Psoas muscle (tissue), 8 donors: ENCODE results near the gene SLCO3A1. TPM values are rescaled to one million over a fixed set of nuclear protein-coding genes. Genes with fewer than 3 reads are reported as not detected.

Source experiments
- ATAC-seq, 4 donors: fragments of 200-7000 bp; cut with Tn5 transposase; one replicate each; pipeline ENCODE4 v1.9.1; 2020; ENCODE audit warnings: moderate library complexity in 3 of 4, mild to moderate bottlenecking in 2 of 4
- DNase-seq, 2 donors: peaks; one replicate each; pipeline ENCODE4 v3.0.0-alpha.2; 2020
- H3K27ac ChIP-seq: fragments of 200-600 bp; one replicate; pipeline ENCODE4 v1.8.0; 2022
- H3K27me3 ChIP-seq, 3 donors: fragments of 200-600 bp in 1 of 3; one replicate each; pipeline versions ENCODE4 v1.6.1 to v1.8.0; 2013 to 2022; ENCODE audit warnings: low read length in 2 of 3, mild to moderate bottlenecking in 2 of 3, moderate library complexity in 1 of 3; ENCODE audit not compliant: insufficient read depth in 3 of 3
- H3K36me3 ChIP-seq, 2 donors: fragments of 200-600 bp in 1 of 2; one replicate each; pipeline versions ENCODE4 v1.6.1 to v1.8.0; 2013 to 2022; ENCODE audit warnings: low read depth in 1 of 2, mild to moderate bottlenecking in 1 of 2, moderate library complexity in 1 of 2; ENCODE audit not compliant: insufficient read depth in 1 of 2
- H3K4me1 ChIP-seq: fragments of 200-600 bp; one replicate; pipeline ENCODE4 v1.8.0; 2022
- H3K4me3 ChIP-seq: fragments of 200-600 bp; one replicate; pipeline ENCODE4 v1.8.0; 2022; ENCODE audit warnings: mild to moderate bottlenecking
- H3K9me3 ChIP-seq: fragments of 200-600 bp; one replicate; pipeline ENCODE4 v1.8.0; 2022
- WGBS, 3 donors: extraction: QIAGEN DNeasy Blood & Tissue Kit; methylation state at CpG; one replicate each; pipeline versions ENCODE4 v1.1.6 to v1.1.7; 2013; 5-methylcytosine and 5-hydroxymethylcytosine counted together
- intact Hi-C, 2 donors: fragments of 100-400 bp; cut with DNase I; formaldehyde crosslinking; loops; one replicate each; pipeline versions ENCODE4 v1.11.0 to v1.14.2; 2022
- polyA plus RNA-seq, 3 donors: library from polyadenylated mRNA; stranded (reverse); fragments of 200-250 nt; gene quantifications; one replicate each; pipeline ENCODE4 v1.2.3, GENCODE V29; 2013
- total RNA-seq, 4 donors: library from RNA; stranded (reverse); fragmentation: NEBNext Ultra II Directional in 2 of 4; extraction: Animal tissue kit (Norgen Biotek cat#: 25700) in 2 of 4; gene quantifications; one replicate each; pipeline versions ENCODE4 v1.2.1 to v1.2.4, GENCODE V29; 2021 to 2023
- TF ChIP-seq, protein P1 (sequence below): fragments of 200-600 bp; IDR thresholded peaks from one replicate; pipeline ENCODE4 v1.8.0; 2022; ENCODE audit warnings: antibody characterized with exemption
- donor health status: healthy with polysubstance abuse.
- donor health status: DM: no; HTN: no; CAD: no; lungs with moderate emphysema.
- donor health status: Bipolar disorder and iron deficiency.
- donor health status: healthy.
- donor health status: DM: yes; HTN: yes; CAD: no.
- donor health status: DM: no; HTN: no; CAD: no.
- donor health status: DM: no; HTN: no; CAD: no.
- donor health status: DM: yes; HTN: yes; CAD: no.

Gene SLCO3A1
- total and polyA plus RNA-seq, 7 donors = 3.5 to 10.3 (median 9.4) TPM

DNA sequence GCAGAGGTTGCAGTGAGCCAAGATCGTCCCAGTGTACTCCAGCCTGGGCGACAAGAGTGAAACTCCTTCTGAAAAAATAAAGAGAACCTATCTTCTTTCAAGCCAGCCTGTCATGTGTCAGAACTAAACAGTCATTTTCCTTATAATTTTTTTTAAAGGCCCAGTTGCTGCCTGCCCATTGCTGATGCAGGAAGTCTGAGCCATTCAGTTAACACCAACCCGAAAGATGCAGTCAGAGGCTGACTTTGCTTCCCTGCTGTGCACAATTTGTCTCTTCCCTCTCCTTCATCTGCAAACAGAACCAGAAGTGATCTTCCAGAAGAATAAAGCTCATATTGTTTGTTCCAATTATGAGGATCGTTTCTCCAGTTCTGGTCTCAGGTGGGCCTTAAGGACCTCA, 220.6 kb downstream of the SLCO3A1 start:
- intact Hi-C loops = no loop called here
- Histone ChIP-seq H3K27ac (no peak overlapping the region), H3K4me3 (no peak overlapping the region), H3K27me3 (peaks cover 0 to 1% (median 0%) of the 10 kb centered on the region in 3 donors), H3K36me3 (no peaks in the 10 kb centered on the region), H3K9me3 (no peaks in the 10 kb centered on the region), H3K4me1 (peaks cover 3% of the 10 kb centered on the region)
- no peak for ATAC-seq
- DNase-seq = no peak
- 87 to 95% (median 90%) methylated on average over 4 of the region's 4 CpGs for WGBS, 3 donors
- TF ChIP-seq, protein P1, sequence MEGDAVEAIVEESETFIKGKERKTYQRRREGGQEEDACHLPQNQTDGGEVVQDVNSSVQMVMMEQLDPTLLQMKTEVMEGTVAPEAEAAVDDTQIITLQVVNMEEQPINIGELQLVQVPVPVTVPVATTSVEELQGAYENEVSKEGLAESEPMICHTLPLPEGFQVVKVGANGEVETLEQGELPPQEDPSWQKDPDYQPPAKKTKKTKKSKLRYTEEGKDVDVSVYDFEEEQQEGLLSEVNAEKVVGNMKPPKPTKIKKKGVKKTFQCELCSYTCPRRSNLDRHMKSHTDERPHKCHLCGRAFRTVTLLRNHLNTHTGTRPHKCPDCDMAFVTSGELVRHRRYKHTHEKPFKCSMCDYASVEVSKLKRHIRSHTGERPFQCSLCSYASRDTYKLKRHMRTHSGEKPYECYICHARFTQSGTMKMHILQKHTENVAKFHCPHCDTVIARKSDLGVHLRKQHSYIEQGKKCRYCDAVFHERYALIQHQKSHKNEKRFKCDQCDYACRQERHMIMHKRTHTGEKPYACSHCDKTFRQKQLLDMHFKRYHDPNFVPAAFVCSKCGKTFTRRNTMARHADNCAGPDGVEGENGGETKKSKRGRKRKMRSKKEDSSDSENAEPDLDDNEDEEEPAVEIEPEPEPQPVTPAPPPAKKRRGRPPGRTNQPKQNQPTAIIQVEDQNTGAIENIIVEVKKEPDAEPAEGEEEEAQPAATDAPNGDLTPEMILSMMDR = no peak

DNA sequence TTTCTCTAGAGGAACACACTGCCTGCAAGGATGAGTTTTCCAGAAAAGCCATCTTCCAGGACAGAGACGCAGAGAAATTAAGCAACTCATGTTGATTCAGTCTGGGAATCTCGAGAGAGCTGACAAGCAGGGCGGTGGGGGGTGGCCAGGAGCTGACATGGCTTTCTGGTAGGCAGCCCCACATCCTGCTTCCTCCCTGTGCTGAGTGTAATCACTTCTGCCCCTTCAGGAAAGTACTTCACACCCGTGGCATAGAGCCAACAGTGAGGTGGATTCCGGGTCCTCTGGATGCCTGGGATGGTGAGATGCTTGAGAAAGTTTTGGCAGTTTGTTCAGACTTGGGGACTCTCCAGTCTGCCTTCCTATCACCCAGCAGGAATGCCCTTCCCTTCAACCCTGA, 221.1 kb downstream of the SLCO3A1 start:
- Histone ChIP-seq H3K9me3 (no peaks in the 10 kb centered on the region), H3K4me1 (peaks cover 3% of the 10 kb centered on the region), H3K27ac (no peak overlapping the region), H3K4me3 (no peak overlapping the region), H3K36me3 (no peaks in the 10 kb centered on the region), H3K27me3 (peaks cover 0 to 1% (median 0%) of the 10 kb centered on the region in 3 donors)
- intact Hi-C loops = loop anchor here (5.0 kb wide), 3 partner anchors 127 to 367 kb away; partner anchors contain the start of gene SLCO3A1 (in 1 of the 2)
- WGBS, 3 donors = 52 to 57% (median 53%) methylated on average over 5 of the region's 5 CpGs
- DNase-seq = peak; percentile 66 to 75
- TF ChIP-seq, protein P1 = no peak
- ATAC-seq = peak in 3 of 4 donors; percentile 24 to 43 (median 41)

DNA sequence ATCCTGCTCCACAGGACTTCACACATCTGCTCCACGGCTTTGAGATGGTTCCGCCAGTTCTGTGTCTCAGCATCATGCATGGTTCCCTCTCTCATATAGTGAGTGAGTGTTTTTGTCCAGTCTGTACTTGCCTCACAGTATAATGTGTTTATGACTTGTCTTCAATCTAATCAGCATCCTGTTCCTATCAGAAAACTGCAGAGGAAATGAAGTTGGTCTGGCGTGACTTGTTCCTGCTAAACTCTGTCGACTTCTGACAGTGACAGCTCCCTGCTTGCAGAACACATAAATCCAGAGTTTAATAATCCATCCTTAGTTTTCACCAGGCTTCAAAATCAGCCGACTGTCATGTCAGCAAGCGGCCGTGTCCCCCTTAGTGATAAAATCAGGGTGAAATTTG, 222.3 kb downstream of the SLCO3A1 start:
- H3K36me3 ChIP-seq = no peaks in the 10 kb centered on the region
- no peak for DNase-seq
- H3K27me3 ChIP-seq = peaks cover 0 to 1% (median 0%) of the 10 kb centered on the region in 3 donors
- no peaks in the 10 kb centered on the region for H3K9me3 ChIP-seq
- peaks cover 3% of the 10 kb centered on the region for H3K4me1 ChIP-seq
- H3K27ac ChIP-seq = no peak overlapping the region
- H3K4me3 ChIP-seq = no peak overlapping the region
- WGBS, 3 donors = 77 to 81% (median 78%) methylated on average over 7 of the region's 7 CpGs
- intact Hi-C loops = loop anchor here (2.0 to 5.0 kb wide), 4 partner anchors 128 to 368 kb away; partner anchors contain the start of gene SLCO3A1 (in 1 of the 2)
- no peak for ATAC-seq
- TF ChIP-seq, protein P1 = no peak

DNA sequence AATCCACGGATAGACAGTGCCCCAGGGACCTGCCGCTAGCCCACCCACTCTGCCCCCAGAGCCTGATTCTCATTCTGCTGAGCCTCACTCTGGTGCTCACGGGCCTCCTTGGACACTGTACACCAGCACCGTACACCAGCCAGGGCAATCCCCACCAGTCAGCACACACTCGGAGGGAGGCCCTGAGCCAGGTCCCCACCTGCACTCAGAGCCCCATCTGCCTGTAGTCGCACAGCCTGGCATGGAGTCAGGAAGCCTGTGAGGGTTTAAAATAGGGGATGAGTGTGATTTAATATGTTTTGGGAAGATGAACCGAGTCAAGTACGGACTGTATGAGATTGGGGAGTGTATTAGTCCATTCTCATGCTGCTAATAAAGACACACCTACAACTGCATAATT, 223.0 kb downstream of the SLCO3A1 start:
- intact Hi-C loops = loop anchor here (2.0 to 5.0 kb wide), 4 partner anchors 129 to 369 kb away; partner anchors contain the start of gene SLCO3A1 (in 1 of the 2)
- ATAC-seq (no peak), DNase-seq (no peak)
- H3K36me3 ChIP-seq = no peaks in the 10 kb centered on the region
- peaks cover 3% of the 10 kb centered on the region for H3K4me1 ChIP-seq
- TF ChIP-seq, protein P1 = no peak
- no peak overlapping the region for H3K27ac ChIP-seq
- H3K9me3 ChIP-seq = no peaks in the 10 kb centered on the region
- no peak overlapping the region for H3K4me3 ChIP-seq
- H3K27me3 ChIP-seq = peaks cover 0 to 1% (median 0%) of the 10 kb centered on the region in 3 donors
- WGBS, 3 donors = 56 to 73% (median 63%) methylated on average over 8 of the region's 8 CpGs
